H1 (cell line): ENCODE results near the gene SCAF1. TPM values are rescaled to one million over a fixed set of nuclear protein-coding genes. Genes with fewer than 3 reads are reported as not detected.

Source experiments
- BCL11A ChIP-seq, 2 experiments: IDR thresholded peaks; one replicate each; pipeline ENCODE4 v1.6.1; 2011; ENCODE audit warnings: low read depth in 2 of 2, low read length in 2 of 2, mild to moderate bottlenecking in 2 of 2
- RNF2 ChIP-seq: fragments of 200-900, 300-1000 bp; sonication (generic); IDR thresholded peaks from 2 replicates; pipeline ENCODE4 v1.7.1; 2016; ENCODE audit warnings: borderline replicate concordance, low read depth, mild to moderate bottlenecking, antibody characterized with exemption, low read length; ENCODE audit not compliant: poor library complexity, severe bottlenecking; ENCODE audit errors: missing control alignments
- SAP30 ChIP-seq: fragments of 300-600 bp; sonication (generic); IDR thresholded peaks from 2 replicates; pipeline ENCODE4 v1.7.1; 2012; ENCODE audit warnings: low read length, moderate library complexity, mild to moderate bottlenecking, inconsistent platforms; ENCODE audit not compliant: insufficient read depth, insufficient replicate concordance
- polyA plus RNA-seq, 7 experiments: library from polyadenylated mRNA; depleted of rRNA in 3 of 7; stranded (reverse) in 5 of 7; unstranded in 2 of 7; fragments of >200 nt in 5 of 7; fragments of 200-250 nt in 2 of 7; gene quantifications; 1 replicate in 5 of 7; 2 replicates in 1 of 7; 4 replicates in 1 of 7; pipeline versions ENCODE4 v1.2.1 to v1.2.3, GENCODE V29; 2011 to 2013; ENCODE audit warnings: missing spikeins in 2 of 7, mixed read lengths in 2 of 7
- total RNA-seq: library from RNA; stranded (reverse); fragmentation: NEBNext Ultra II Directional; extraction: Animal tissue kit (Norgen Biotek cat#: 25700); gene quantifications from 2 replicates; pipeline ENCODE4 v1.2.1, GENCODE V29; 2021
- TF ChIP-seq, protein P1 (sequence below): IDR thresholded peaks from 2 replicates; pipeline ENCODE4 v1.6.1; 2012; ENCODE audit warnings: low read length, inconsistent platforms

SCAF1 gene
- total and polyA plus RNA-seq, 2 of the 8 experiments (the other 6 are each of a cell fraction or from before 2014, with no cell fraction given): 9.7 to 81.7 TPM

DNA sequence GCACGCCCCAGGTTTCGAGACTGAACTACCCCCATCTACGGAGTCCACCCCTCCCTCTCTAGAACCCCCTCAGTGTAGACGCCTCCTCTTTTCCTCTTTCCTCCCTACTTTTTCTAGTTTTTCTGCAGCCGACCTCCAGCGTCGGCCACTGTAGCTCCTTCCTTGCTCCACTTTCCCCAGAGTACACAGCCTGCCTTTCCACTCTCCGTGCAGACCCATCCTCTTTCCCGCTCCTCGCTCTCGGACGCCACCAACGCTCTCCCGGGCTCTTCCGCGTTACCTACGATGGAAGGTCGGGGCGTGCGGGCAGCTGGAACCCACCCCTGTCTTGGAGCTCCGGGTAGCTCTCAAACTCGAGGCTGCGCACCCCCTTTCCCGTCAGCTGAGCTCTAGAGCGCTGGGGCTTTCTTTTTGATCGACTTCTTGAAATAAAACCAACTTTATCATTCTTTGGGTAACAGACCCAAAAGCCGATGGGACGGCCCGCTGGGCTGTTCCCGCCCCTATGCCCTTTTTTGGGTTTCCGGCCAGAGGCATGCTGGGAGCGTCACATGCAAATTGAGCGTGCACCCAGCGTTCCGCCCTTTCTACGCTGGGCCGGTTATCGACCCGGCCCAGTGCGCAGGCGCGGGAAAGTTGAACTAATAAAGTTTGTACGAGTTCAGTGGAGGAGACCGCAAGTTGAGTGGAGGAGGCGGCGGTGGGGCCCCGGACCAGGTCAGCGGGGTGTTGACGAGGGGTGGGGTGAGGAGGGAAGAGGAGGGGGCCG lies 23.5 kb downstream of the SCAF1 start, which contains the start of the genes BCL2L12 and IRF3 (continued):
- TF ChIP-seq, protein P1, sequence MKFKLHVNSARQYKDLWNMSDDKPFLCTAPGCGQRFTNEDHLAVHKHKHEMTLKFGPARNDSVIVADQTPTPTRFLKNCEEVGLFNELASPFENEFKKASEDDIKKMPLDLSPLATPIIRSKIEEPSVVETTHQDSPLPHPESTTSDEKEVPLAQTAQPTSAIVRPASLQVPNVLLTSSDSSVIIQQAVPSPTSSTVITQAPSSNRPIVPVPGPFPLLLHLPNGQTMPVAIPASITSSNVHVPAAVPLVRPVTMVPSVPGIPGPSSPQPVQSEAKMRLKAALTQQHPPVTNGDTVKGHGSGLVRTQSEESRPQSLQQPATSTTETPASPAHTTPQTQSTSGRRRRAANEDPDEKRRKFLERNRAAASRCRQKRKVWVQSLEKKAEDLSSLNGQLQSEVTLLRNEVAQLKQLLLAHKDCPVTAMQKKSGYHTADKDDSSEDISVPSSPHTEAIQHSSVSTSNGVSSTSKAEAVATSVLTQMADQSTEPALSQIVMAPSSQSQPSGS: 0 out of 2 replicates have a peak, but pooled peaks have one; percentile 34
- TF ChIP-seq BCL11A (IDR thresholded peaks at IDR 0.05; ENCODE audit: low read depth in 2 of 2, low read length in 2 of 2) (no peak), SAP30 (peak; percentile 67), RNF2 (no peak)
